ENCODE measurements around the gene VPS13C.

Gene VPS13C, protein sequence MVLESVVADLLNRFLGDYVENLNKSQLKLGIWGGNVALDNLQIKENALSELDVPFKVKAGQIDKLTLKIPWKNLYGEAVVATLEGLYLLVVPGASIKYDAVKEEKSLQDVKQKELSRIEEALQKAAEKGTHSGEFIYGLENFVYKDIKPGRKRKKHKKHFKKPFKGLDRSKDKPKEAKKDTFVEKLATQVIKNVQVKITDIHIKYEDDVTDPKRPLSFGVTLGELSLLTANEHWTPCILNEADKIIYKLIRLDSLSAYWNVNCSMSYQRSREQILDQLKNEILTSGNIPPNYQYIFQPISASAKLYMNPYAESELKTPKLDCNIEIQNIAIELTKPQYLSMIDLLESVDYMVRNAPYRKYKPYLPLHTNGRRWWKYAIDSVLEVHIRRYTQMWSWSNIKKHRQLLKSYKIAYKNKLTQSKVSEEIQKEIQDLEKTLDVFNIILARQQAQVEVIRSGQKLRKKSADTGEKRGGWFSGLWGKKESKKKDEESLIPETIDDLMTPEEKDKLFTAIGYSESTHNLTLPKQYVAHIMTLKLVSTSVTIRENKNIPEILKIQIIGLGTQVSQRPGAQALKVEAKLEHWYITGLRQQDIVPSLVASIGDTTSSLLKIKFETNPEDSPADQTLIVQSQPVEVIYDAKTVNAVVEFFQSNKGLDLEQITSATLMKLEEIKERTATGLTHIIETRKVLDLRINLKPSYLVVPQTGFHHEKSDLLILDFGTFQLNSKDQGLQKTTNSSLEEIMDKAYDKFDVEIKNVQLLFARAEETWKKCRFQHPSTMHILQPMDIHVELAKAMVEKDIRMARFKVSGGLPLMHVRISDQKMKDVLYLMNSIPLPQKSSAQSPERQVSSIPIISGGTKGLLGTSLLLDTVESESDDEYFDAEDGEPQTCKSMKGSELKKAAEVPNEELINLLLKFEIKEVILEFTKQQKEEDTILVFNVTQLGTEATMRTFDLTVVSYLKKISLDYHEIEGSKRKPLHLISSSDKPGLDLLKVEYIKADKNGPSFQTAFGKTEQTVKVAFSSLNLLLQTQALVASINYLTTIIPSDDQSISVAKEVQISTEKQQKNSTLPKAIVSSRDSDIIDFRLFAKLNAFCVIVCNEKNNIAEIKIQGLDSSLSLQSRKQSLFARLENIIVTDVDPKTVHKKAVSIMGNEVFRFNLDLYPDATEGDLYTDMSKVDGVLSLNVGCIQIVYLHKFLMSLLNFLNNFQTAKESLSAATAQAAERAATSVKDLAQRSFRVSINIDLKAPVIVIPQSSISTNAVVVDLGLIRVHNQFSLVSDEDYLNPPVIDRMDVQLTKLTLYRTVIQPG (N-terminal part only)

DNA sequence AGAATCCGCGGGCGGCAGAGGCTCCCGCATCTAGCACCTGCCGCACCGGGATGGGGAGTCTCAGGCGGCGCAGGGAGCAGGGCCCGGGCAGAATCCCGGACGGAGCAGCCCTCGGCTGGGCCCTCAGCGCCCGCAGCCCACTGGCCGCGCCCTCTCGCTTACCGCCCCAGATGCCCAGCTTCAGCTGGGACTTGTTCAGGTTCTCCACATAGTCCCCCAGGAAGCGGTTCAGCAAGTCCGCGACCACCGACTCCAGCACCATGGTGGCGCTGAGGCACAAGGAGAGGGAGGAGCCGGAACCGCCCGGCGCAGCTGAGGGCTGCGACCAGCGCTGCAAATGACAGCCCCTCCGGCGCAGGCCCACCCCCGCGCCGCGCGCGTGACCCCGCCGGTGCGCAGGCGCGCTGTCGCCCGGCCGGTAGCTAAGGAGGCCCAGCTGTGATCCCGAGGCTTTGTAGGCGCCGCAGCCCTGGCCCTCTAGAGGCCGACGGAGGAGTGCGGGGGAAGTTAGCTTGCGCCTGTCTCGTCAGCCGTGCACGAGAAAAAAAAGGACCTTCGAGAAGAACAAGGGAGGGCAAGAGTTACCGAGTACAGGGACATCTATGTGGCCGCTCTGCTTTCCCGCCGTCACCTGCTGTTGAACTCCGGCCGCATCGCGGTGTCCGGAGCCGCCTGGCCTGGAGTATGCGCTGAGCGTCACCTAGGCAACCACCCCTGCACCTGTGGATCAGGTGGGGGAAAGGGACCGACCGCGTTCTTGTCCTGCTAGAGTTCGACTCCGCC lies at the start of gene VPS13C:
Gene VPS13C (minus strand): TSS at position 335 of the 783 bp plus-strand sequence. CDS start 73 bp downstream, at position 262.
- H3K27ac ChIP-seq: peak within 1 kb of the TSS; percentile 79
- TF ChIP-seq ZFX (IDR thresholded peaks at IDR 0.05; ENCODE audit: borderline replicate concordance): no peak
- peak; percentile 85 for TF ChIP-seq CTCF (IDR thresholded peaks at IDR 0.05)

DNA sequence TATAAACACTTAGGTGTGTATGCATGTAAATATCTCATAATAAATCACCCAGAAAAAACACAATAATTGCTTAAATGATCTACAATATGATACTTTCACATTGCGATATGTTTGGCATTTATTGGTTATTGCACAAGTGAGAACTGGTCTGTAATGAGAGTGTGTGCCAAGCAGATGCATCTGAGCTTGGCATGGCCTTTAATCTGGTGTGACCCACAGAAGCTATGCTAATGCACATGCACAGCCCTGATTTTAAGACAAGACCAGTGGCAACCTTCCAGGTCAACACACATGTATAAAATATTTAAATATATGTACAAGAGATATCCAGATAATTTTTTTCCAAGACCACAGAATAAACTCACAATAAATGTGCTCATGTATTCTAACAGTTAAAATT lies 49.2 kb upstream of the VPS13C start:
- no peak overlapping the region for H3K27ac ChIP-seq

DNA sequence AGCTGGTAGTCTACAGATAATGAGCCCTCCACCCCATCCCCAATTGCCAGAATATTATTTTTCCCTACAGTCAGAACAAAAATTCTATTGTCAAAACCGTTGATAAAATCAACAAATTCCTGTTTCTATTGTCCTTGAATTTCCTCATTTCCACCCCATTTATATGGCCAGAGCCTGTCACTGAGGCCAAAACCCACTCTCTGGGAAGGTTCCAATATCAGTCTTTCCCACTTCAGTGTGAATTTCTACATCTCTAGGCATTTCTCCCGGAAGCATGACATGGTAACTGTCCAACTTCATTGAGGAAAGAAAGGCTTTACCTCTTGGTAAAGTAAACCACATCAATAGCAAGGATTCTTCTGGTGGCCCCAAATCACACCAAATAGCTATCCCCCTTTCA lies 48.2 kb upstream of the VPS13C start:
- H3K27ac ChIP-seq: no peak overlapping the region
- TF ChIP-seq CTCF (IDR thresholded peaks at IDR 0.05) (no peak), ZFX (IDR thresholded peaks at IDR 0.05; ENCODE audit: borderline replicate concordance) (no peak)

More for the DNA sequence above, 49.2 kb upstream of the VPS13C start:
- TF ChIP-seq ZFX (IDR thresholded peaks at IDR 0.05; ENCODE audit: borderline replicate concordance) (no peak), CTCF (IDR thresholded peaks at IDR 0.05) (no peak)

GRCh38 chr15:62107571-62108121 lies 47.4 kb upstream of the VPS13C start:
- no peak overlapping the region for H3K27ac ChIP-seq
- TF ChIP-seq ZFX (IDR thresholded peaks at IDR 0.05; ENCODE audit: borderline replicate concordance): no peak
- TF ChIP-seq CTCF (IDR thresholded peaks at IDR 0.05): no peak

DNA sequence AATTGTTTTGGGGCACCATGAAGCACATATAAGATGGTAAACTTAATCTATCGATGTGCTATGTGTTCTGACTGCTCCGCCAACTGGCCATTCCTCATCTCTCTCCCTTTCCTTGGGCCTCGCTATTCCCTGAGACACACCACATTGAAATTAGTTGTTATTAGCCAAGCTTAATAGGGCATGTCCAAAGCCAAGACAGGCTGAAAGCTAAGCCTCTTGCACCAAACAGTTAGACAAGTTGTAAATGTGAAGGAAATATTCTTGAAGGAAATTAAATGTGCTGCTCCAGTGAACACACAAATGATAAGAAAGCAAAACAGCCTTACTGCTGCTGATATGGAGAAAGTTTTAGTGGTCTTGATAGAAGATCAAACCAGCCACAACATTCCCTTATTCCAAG lies 45.8 kb upstream of the VPS13C start:
- TF ChIP-seq ZFX (IDR thresholded peaks at IDR 0.05; ENCODE audit: borderline replicate concordance) (no peak), CTCF (IDR thresholded peaks at IDR 0.05) (no peak)
- no peak overlapping the region for H3K27ac ChIP-seq

GRCh38 chr15:62105266-62105665 lies 45.0 kb upstream of the VPS13C start:
- TF ChIP-seq ZFX (IDR thresholded peaks at IDR 0.05; ENCODE audit: borderline replicate concordance) (no peak), CTCF (IDR thresholded peaks at IDR 0.05) (no peak)
- no peak overlapping the region for H3K27ac ChIP-seq

All from 22Rv1 (cell line).